Transverse colon (tissue), 3 donors: ENCODE results near the gene TMEM233.

Experiments
- CTCF ChIP-seq, 5 experiments: fragments of 200-600 bp in 3 of 5; fragments of 450-650 bp in 2 of 5; sonication (generic) in 3 of 5; IDR thresholded peaks; 1 replicate in 2 of 5; 2 replicates in 3 of 5; pipeline ENCODE4 v1.5.1; 2016 to 2017; ENCODE audit warnings: antibody characterized with exemption in 5 of 5, inconsistent platforms in 3 of 5, mild to moderate bottlenecking in 2 of 5, moderate library complexity in 1 of 5
- POLR2A ChIP-seq: fragments of 450-650 bp; IDR thresholded peaks from one replicate; pipeline ENCODE4 v1.6.1; 2016; ENCODE audit warnings: antibody characterized with exemption, mild to moderate bottlenecking, moderate library complexity

- TF ChIP-seq POLR2A (no peak), CTCF (IDR thresholded peaks at IDR 0.05) (no peak)
These were observed 47.2 kb upstream of the TMEM233 start for GRCh38 chr12:119546340-119546739.
